Smooth muscle cell (in vitro differentiated cells): Measurements from ENCODE around the gene TMEM150A. TPM values are rescaled to one million over a fixed set of nuclear protein-coding genes. Genes with fewer than 3 reads are reported as not detected.

Experiments used
- DNase-seq: peaks from one replicate; lab custom pipeline; 2025; ENCODE audit not compliant: unreplicated experiment; lab: John Stamatoyannopoulos, UW
- H2AFZ ChIP-seq: fragments of 200-600 bp; sonication (generic); 2 replicates; pipeline ENCODE4 v1.6.0; 2016; ENCODE audit warnings: antibody characterized with exemption, low read depth, mild to moderate bottlenecking
- H3F3A ChIP-seq: fragments of 200-600 bp; sonication (generic); 2 replicates; pipeline ENCODE4 v1.6.0; 2017; ENCODE audit warnings: antibody characterized with exemption, low read depth
- H3K27ac ChIP-seq: fragments of 200-600 bp; sonication (generic); 2 replicates; pipeline ENCODE4 v1.5.1; 2016; ENCODE audit warnings: low read depth, mild to moderate bottlenecking
- H3K27me3 ChIP-seq: fragments of 200-600 bp; sonication (generic); 2 replicates; pipeline ENCODE4 v1.6.1; 2016; ENCODE audit warnings: low read depth, mild to moderate bottlenecking
- H3K36me3 ChIP-seq: fragments of 200-600 bp; sonication (generic); 2 replicates; pipeline ENCODE4 v1.5.1; 2016; ENCODE audit warnings: low read depth
- H3K4me1 ChIP-seq: fragments of 200-600 bp; sonication (generic); 2 replicates; pipeline ENCODE4 v1.5.1; 2016; ENCODE audit warnings: low read depth
- H3K4me2 ChIP-seq: fragments of 200-600 bp; sonication (generic); 2 replicates; pipeline ENCODE4 v1.6.0; 2016; ENCODE audit warnings: mild to moderate bottlenecking
- H3K4me3 ChIP-seq: fragments of 200-600 bp; sonication (generic); 2 replicates; pipeline ENCODE4 v1.5.1; 2016; ENCODE audit warnings: mild to moderate bottlenecking
- H3K79me2 ChIP-seq: fragments of 200-600 bp; sonication (generic); 2 replicates; pipeline ENCODE4 v1.6.0; 2016; ENCODE audit warnings: low read depth, mild to moderate bottlenecking
- H3K9ac ChIP-seq: fragments of 200-600 bp; sonication (generic); 2 replicates; pipeline ENCODE4 v1.6.0; 2016; ENCODE audit warnings: low read depth
- H3K9me3 ChIP-seq: fragments of 200-600 bp; sonication (generic); replicated peaks from 2 replicates; pipeline ENCODE4 v1.5.1; 2016; ENCODE audit warnings: low read depth
- H4K20me1 ChIP-seq: fragments of 200-600 bp; sonication (generic); 2 replicates; pipeline ENCODE4 v1.6.0; 2016; ENCODE audit warnings: low read depth
- CTCF ChIP-seq: fragments of 200-600 bp; sonication (generic); IDR thresholded peaks from 2 replicates; pipeline ENCODE4 v1.5.1; 2017; ENCODE audit warnings: borderline replicate concordance, mild to moderate bottlenecking, antibody characterized with exemption; ENCODE audit not compliant: insufficient read depth, poor library complexity, severe bottlenecking
- WGBS: methylation state at CpG from one replicate; pipeline ENCODE4 v1.1.7; 2016; ENCODE audit warnings: low lambda C conversion rate; 5-methylcytosine and 5-hydroxymethylcytosine counted together
- polyA plus RNA-seq: library from polyadenylated mRNA; unstranded; fragments of >200 nt; fragmentation: Nextera tagmentation; extraction: Ambion mirVana; gene quantifications from 2 replicates; pipeline ENCODE4 v1.2.1, GENCODE V29; 2016
- total RNA-seq: library from RNA; depleted of rRNA; stranded (reverse); fragments of >200 nt; gene quantifications from 2 replicates; pipeline ENCODE4 v1.2.3, GENCODE V29; 2014

Gene TMEM150A
- total and polyA plus RNA-seq, 2 experiments from 2014 or later, result 7.7 to 20.0 TPM

DNA sequence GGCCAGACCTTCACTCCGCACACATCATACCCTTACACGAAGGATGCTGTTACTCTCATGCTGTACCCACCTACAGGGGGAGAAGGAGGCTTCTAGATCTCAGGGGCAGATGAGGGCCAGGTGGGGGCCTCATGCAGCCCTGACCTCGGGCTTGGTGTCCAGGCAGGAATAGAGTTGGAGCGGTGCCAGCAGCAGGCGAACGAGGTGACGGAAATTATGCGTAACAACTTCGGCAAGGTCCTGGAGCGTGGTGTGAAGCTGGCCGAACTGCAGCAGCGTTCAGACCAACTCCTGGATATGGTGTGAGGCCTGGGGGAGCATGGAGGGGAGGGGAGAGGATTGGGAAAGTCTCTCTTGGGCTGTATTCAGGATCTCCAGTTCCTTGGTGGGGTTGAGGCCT is 10.9 kb downstream of the TMEM150A start:
- Histone ChIP-seq H3K27me3 (no peaks in the 10 kb centered on the region), H3K4me3 (no peak overlapping the region), H4K20me1 (peaks cover 5% of the 10 kb centered on the region), H3F3A (peaks cover 7% of the 10 kb centered on the region), H2AFZ (no peak overlapping the region), H3K36me3 (no peaks in the 10 kb centered on the region), H3K4me1 (peaks cover 8% of the 10 kb centered on the region), H3K4me2 (peak overlapping the region; percentile 79), H3K79me2 (peaks cover 7% of the 10 kb centered on the region), H3K27ac (peak overlapping the region; percentile 87), H3K9me3 (no peaks in the 10 kb centered on the region), H3K9ac (peak overlapping the region; percentile 10)
- no peak for TF ChIP-seq CTCF
- WGBS, result 85% methylated on average over 12 of the region's 12 CpGs
- no peak for DNase-seq

DNA sequence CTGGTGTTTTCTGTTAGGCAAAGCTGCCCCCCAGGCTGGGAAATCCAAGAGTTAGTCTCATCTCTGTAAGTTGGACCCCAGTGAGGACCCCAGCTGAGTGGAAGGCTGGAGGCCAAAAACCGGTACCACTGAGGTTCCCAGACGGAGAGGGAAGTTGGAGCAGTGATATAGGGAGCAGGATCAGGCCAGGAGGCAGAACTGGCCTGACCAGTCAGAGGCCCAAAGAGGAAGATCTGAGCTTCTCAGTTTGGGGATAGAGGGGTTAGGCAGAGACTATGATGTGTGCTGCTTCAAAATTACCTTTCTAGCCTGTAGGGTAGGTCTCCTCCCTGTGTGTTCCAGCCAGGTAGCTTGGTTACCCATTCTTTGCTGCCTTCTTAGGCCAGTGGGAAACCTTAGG is 11.5 kb downstream of the TMEM150A start:
- Histone ChIP-seq H3K36me3 (no peaks in the 10 kb centered on the region), H4K20me1 (no peaks in the 10 kb centered on the region), H3K9me3 (no peaks in the 10 kb centered on the region), H3K4me1 (peaks cover 5% of the 10 kb centered on the region), H3F3A (peaks cover 7% of the 10 kb centered on the region), H3K27me3 (no peaks in the 10 kb centered on the region), H3K9ac (peak overlapping the region; percentile 10), H3K79me2 (peaks cover under 1% of the 10 kb centered on the region), H2AFZ (no peak overlapping the region), H3K27ac (peak overlapping the region; percentile 87), H3K4me3 (no peak overlapping the region), H3K4me2 (peak overlapping the region; percentile 79)
- no peak for TF ChIP-seq CTCF
- WGBS, result 76% methylated on average over 2 of the region's 2 CpGs
- no peak for DNase-seq

DNA sequence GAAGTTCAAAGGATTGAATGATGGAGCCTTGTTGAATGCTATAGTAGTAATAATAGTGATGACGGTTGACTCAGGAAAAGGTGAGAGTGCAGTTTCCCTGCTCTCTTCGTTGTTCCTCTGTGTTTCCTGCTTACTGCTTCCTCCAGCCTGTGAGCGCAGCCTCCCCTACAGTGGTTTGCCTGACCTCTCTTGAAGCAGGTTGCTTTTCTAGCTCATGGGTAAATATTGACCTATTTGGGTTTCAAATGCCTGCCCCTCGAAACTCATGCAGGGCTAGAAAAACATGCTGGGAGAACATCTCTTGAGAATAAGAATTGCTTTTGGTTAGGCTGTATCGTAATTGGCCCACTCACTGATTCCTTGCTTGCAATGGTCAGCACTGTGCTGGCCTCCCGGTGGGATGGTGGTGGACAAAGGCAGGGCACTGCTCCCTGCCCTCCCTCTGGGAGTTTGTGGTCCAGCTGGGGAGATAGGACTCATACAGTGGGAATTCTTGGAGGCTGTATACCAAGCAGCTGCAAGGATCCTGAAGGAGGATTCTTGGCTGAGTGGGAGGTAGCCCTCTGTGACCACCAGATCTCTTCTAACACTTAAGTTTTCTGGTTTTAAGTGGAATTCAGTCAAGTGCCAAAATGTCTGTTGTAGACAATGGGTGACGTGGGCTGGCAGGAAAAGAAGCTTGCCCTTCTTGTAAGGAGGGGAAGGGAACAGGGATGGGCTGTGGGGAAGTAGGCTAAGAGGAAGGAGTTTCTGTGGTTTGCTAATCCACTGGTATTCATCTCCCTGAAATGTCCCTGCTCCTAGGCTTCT is 12.3 kb downstream of the TMEM150A start:
- Histone ChIP-seq H3K27ac (peak overlapping the region; percentile 87), H3K4me2 (peak overlapping the region; percentile 79), H3F3A (peaks cover 7% of the 10 kb centered on the region), H3K36me3 (no peaks in the 10 kb centered on the region), H3K27me3 (no peaks in the 10 kb centered on the region), H3K79me2 (no peaks in the 10 kb centered on the region), H2AFZ (no peak overlapping the region), H3K4me3 (no peak overlapping the region), H3K9ac (no peak overlapping the region), H3K9me3 (no peaks in the 10 kb centered on the region), H3K4me1 (peaks cover 5% of the 10 kb centered on the region), H4K20me1 (no peaks in the 10 kb centered on the region)
- no peak for TF ChIP-seq CTCF
- no peak for DNase-seq
- WGBS, result 48% methylated on average over 7 of the region's 7 CpGs

- Histone ChIP-seq H4K20me1 (no peaks in the 10 kb centered on the region), H3K27ac (no peak overlapping the region), H3K4me2 (no peak overlapping the region), H2AFZ (no peak overlapping the region), H3K9ac (no peak overlapping the region), H3K9me3 (no peaks in the 10 kb centered on the region), H3K79me2 (no peaks in the 10 kb centered on the region), H3F3A (peaks cover 7% of the 10 kb centered on the region), H3K27me3 (no peaks in the 10 kb centered on the region), H3K4me3 (no peak overlapping the region), H3K36me3 (no peaks in the 10 kb centered on the region), H3K4me1 (peaks cover 5% of the 10 kb centered on the region)
- 98% methylated on average over 4 of the region's 4 CpGs for WGBS
- TF ChIP-seq CTCF, result no peak
- no peak for DNase-seq
Observed at GRCh38 chr2:85589181-85589580, 13.3 kb downstream of the TMEM150A start.
